ENCODE results near the gene IDH3A.

Gene IDH3A

DNA sequence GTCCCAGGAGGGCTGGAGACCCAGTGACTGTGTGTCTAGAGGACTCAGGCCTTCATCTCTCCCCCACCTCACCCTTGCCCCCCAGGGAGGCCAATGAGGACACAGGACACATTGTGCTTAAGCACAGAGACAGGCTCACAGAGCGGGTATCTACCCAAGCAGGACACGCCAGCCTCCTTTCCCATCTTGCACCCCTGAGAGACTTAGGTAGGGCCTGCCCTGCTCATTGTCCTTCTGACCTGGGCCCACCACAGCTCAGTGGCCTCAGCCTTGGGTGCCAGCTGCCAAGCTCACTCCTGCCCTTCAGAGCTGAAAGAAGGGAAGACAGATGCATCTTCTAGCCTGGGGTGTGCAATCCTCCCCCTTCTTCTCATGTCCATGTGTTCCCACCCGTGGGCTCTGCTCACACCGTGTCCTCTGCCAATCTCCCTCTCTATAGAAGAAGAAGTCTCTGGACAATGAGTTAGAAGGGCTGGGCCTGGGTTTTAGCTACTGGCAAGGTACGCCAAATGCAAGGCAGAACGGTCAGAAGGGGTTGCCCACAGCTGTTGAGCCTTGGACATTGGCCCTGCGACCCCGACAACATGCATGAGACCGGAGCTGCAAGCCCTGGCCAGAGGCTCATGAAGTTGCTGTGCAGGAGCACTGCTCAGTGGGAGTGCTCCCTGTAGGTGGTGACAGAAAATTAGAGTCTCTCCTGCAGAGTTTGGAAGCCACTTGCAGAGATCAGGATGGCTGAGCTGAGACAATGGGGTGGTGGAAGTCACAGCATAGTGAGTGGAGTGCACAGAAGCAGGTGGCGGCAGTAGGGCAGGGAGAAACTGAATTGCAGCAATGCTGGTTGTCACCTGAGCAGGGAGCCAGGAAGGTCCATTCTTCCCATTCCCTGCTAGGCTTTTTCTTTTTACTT, 52.4 kb downstream of the IDH3A start:
- H3K27me3 Mint-ChIP-seq, result peaks cover 12% of the 10 kb centered on the region
- no peak for ATAC-seq
- H3K4me3 Mint-ChIP-seq, result no peak overlapping the region
- H3K36me3 Mint-ChIP-seq, result no peaks in the 10 kb centered on the region
- no peak overlapping the region for H3K27ac Mint-ChIP-seq
- no peaks in the 10 kb centered on the region for H3K9me3 Mint-ChIP-seq
- H3K4me1 Mint-ChIP-seq, result no peaks in the 10 kb centered on the region

DNA sequence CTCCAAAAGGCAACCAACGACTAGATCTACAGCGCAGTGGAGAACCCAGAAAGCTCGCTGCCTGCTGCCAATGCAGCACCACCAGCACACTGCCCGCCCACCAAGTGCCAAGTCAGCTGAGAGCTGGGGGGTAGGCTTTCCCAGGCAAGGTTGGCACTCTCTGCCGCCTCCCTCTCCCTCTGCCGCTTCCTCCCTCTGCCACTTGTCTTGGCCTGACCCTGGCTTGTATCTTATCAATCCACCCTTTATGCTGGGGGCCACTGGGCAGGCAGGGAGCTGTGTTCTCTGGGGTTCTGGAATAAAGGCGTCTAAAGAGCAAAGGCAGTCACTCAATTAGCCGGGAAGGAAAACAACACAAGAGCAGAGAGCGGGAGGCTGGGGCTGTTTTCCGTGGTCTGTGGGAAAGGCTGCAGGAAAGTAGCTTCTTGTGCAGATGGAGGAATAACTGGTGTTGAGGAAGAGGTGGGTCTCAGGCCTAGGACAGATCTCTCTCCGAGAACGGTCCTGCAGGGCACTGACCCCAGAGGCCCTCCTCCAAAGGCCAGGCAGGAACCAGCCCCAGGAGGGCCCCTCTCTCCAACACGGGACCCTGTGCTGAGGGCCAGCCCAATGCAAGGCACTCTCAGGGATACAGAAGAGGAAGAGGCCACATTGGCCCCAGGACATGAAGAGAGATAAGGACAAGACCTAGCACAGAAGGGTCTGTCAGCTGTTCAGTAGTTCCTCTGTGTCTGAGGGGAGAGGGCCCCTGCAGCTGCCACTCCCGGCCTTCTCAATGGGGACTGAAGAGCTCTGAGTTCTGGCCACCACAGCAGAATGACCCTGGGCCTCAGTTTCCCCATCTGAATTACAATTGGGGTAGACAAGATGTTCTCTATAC, 54.4 kb downstream of the IDH3A start:
- peaks cover 12% of the 10 kb centered on the region for H3K27me3 Mint-ChIP-seq
- no peak overlapping the region for H3K4me3 Mint-ChIP-seq
- no peaks in the 10 kb centered on the region for H3K4me1 Mint-ChIP-seq
- H3K36me3 Mint-ChIP-seq, result no peaks in the 10 kb centered on the region
- ATAC-seq, result no peak
- no peak overlapping the region for H3K27ac Mint-ChIP-seq
- H3K9me3 Mint-ChIP-seq, result no peaks in the 10 kb centered on the region

DNA sequence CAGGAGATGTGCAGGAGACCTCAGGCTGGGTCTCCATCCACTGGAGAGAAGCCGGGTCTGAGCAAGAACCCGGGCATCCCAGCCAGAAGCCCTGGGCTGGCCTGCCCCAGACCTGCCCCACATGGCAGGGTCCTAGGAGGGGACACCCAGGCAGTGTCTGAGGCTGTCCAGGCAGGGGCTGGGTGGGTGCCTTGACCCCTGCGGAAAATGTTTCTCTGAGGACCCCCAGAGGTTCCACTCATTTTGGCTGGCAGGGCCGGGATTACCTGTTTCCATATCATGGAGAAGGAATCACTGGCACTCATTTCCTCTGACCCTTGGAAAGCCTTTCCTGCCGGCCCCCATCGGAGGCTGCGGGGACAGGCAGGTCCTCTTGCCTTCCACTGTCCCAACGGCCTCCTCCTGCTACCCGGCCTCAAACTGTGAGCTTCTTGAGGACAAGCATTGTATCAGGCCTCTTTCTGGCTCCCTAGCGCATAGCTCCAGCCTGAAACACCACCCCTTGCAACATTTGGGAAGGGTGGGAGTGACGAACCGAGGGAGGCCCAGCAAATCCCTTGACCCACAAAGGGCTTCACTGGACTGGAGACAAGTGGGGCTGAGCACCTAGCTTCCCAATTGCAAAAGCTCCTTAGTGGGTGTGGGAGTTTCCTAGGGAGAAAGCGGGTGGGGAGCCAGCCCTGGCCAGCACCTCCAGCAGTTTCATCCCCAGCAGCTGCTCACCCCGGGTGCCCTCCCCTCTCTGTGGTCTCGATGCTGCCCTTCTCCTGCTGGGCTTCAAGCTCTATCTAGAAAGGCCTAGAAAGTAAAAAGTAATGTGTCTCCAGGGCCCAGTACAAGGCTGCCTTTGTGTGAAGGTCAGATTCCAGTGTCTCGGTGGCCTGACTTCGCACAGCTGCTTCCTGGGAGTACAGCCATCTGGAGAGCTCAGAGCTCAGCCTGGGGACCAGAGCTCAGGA, 55.5 kb downstream of the IDH3A start:
- no peaks in the 10 kb centered on the region for H3K9me3 Mint-ChIP-seq
- no peaks in the 10 kb centered on the region for H3K4me1 Mint-ChIP-seq
- H3K4me3 Mint-ChIP-seq, result no peak overlapping the region
- H3K36me3 Mint-ChIP-seq, result no peaks in the 10 kb centered on the region
- no peak for ATAC-seq
- peaks cover 12% of the 10 kb centered on the region for H3K27me3 Mint-ChIP-seq
- H3K27ac Mint-ChIP-seq, result no peak overlapping the region

DNA sequence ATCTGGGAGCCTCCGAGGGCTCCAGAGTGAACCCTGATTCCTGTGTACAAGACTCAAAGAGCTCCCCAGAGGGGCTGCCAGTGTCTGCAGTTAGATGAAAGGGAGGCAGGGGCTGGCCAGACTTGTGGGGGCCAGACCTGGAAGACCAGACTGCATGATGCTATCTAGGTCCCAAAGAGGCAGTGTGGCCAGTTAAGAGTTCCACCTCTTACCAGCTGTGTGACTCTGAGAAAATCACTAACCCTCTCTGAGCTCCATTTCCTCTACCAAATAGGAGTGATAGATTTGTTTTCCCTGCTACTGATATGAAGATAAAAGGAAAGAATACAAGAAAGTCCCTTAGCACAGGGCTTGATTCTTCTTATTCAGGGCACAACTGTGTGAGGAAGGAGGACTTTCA, 56.2 kb downstream of the IDH3A start:
- no peak for ATAC-seq

DNA sequence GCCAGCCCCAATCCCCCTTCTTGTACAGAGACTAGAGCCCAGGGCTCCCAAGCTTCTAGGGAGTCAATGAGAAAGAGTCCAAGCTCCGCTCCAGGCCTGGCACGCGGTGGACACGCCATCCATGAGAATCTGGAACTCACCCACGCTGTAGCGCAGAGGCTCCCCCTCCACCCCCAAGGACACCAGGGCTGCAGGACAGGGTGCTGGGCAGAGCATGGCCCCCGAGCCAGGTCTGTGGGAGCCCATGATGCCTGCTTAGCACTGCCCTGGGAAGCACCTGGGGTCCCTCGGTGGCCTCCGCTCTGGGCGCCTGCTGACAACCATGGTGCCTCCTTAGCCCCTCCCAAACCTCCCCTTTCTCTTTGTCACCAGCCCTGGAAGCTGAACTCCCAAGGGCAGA, 56.7 kb downstream of the IDH3A start:
- Mint-ChIP-seq H3K27ac (no peak overlapping the region), H3K9me3 (no peaks in the 10 kb centered on the region), H3K4me3 (no peak overlapping the region), H3K36me3 (no peaks in the 10 kb centered on the region), H3K4me1 (no peaks in the 10 kb centered on the region), H3K27me3 (peaks cover 12% of the 10 kb centered on the region)
- no peak for ATAC-seq

More for the DNA sequence above, 56.2 kb downstream of the IDH3A start:
- Mint-ChIP-seq H3K4me1 (no peaks in the 10 kb centered on the region), H3K27ac (no peak overlapping the region), H3K27me3 (peaks cover 12% of the 10 kb centered on the region), H3K36me3 (no peaks in the 10 kb centered on the region), H3K4me3 (no peak overlapping the region), H3K9me3 (no peaks in the 10 kb centered on the region)

DNA sequence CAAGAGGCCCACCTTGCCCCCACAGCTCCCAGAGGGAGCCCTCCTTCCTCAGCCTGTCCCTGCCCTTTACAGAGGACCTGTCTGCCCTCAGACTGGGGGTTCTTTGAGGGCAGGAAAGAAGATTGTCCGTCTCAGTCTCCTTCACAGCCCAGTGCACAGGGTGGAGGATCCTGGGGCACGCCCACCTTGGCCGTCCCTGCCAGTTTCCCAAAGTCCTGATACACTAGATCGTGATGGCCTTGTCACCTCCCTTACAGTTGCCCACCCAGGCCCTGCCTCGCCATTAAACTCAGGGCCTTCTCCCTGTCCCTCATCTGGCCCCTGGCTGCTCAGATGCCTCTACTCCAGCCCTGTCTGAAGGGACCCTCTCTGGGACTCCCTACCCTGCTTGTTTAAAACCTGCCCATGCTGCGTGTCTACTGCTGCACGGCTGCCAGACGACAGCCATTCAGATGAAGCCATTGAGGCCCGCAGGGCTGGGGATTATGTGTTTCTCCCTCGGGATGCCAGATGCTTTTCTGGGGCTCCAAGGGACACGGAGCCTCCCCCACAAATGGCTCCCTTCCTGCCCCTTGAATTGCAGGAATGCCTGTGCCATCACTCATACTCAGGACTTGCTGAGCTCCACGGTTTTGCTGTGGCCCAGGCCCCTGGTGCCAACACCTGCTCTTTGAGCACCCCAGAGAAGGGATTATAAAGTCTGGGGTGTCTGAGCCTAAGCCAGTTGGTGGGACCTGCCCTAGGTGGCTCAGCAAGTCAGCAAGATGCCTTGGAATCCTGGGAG, 57.4 kb downstream of the IDH3A start:
- no peaks in the 10 kb centered on the region for H3K4me1 Mint-ChIP-seq
- no peak for ATAC-seq
- H3K27me3 Mint-ChIP-seq, result peaks cover 12% of the 10 kb centered on the region
- H3K9me3 Mint-ChIP-seq, result no peaks in the 10 kb centered on the region
- no peak overlapping the region for H3K27ac Mint-ChIP-seq
- no peaks in the 10 kb centered on the region for H3K36me3 Mint-ChIP-seq
- no peak overlapping the region for H3K4me3 Mint-ChIP-seq

DNA sequence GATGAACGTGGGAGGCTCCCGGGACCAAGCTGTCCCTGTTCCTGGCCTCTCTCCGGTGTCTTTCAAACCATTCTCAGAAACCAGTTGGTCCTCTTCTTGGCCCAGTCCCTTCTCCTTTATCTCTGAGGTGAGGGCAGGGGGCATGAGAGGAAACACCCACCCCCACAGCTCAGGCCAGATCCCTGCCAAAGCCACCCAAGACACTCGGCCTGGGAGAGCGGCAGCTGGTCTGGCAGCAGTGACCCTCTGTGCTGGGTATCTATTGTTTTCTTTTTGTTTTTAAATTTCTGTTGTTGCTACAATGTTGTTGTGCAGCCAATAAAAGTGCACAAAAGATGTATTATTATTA, 57.9 kb downstream of the IDH3A start:
- Mint-ChIP-seq H3K36me3 (no peaks in the 10 kb centered on the region), H3K9me3 (no peaks in the 10 kb centered on the region), H3K27me3 (peaks cover 18% of the 10 kb centered on the region), H3K4me1 (no peaks in the 10 kb centered on the region), H3K4me3 (no peak overlapping the region), H3K27ac (no peak overlapping the region)
- ATAC-seq, result no peak

DNA sequence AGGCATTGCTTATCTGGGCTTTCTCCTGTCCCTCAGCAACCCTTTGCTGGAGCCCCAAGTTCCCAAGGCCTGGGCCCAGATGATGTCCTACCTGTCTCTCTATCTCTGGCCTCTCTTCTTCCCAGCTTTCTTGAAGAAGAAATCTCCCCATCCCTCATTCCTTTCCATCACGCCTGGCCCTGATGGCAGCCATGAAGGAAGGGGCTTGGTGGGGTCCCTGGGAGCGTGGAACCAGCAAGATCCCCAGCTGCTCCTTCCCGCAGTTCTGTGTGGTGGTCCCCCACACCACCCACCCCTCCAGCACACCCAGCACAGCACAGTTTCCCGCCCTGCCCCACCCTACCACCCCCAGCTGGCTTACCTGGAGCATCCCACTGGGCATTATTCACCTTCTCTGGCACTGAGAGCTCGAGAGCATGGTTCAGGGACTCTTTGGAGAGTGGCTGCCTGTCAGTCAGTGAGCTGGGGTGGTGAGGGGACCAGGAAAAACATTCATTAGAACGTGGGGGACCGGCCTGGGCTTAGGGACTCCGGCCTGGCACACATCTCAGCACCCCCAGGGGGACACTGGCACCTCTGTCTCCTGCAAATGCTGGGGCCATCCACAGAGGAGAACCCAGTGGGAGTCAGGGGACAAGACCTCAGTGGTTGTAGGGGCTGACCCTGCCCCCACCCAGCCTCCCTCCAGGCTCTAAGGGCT, 58.6 kb downstream of the IDH3A start:
- Mint-ChIP-seq H3K9me3 (no peaks in the 10 kb centered on the region), H3K36me3 (no peaks in the 10 kb centered on the region), H3K4me1 (no peaks in the 10 kb centered on the region), H3K4me3 (no peak overlapping the region), H3K27me3 (peaks cover 25% of the 10 kb centered on the region), H3K27ac (no peak overlapping the region)
- ATAC-seq, result no peak

DNA sequence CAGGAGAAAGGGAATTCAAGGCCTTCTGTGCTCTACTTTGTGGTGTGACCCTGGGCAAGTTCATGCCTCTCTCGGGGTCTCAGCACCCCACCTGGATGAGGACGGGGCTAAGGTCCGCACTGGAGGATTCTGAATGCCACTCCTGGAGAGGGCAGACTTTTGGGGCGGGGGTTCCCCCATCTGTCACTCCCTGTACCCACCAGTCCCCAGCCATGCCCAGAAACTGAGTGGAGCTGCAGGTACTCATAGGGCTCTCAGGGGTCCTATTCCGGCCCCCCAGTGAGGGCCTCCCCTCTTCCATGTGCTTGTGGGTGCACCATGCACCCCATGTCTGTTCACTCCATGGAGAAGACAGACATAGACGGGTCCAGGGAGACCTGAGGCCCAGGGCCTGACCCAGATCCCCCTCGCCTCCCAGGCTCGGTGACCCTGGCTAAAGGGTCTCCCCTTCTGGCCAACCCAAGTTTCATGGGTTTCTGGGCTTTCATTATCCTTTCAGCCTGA, 59.2 kb downstream of the IDH3A start:
- Mint-ChIP-seq H3K36me3 (no peaks in the 10 kb centered on the region), H3K27ac (no peak overlapping the region), H3K27me3 (peaks cover 27% of the 10 kb centered on the region), H3K4me1 (no peaks in the 10 kb centered on the region), H3K9me3 (no peaks in the 10 kb centered on the region), H3K4me3 (no peak overlapping the region)
- no peak for ATAC-seq

DNA sequence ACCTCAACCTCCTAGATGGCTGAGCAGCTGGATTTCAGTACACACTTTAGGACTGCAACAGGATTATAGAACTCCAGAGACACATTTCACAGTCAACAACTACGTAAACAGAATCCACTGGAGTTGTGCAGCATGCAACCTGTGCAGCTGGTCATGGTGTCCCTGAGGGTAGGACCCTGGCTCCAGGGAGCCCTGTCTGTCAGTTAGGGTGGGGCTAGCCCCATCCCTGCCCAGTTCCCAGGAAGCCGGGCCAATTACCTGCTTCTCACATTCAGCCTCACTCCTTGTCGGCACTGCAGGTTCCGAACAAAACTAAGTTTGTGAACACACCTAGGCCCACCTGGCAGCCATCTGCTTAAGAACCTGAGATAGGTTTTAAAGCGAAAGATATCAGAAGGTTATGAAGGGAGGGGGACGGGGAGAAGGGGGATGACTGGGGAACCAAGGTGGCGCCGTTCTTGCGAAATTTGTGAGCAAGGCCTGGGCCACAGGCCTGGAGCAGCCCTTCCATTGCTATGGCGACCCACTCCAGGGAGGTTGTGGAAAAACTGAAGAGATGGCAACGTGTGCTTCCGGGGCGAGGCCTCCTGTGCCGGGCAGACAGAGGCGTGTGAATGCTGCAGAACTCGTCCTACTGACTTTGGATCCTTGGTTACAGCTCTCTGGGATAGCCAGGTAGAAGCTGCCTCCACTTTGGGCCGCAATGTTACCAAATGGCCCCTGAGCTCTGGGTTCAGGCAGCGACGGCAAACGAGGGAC, 59.9 kb downstream of the IDH3A start:
- ATAC-seq, result no peak
- H3K4me3 Mint-ChIP-seq, result no peak overlapping the region
- no peaks in the 10 kb centered on the region for H3K4me1 Mint-ChIP-seq
- H3K27ac Mint-ChIP-seq, result no peak overlapping the region
- no peaks in the 10 kb centered on the region for H3K36me3 Mint-ChIP-seq
- H3K9me3 Mint-ChIP-seq, result no peaks in the 10 kb centered on the region
- H3K27me3 Mint-ChIP-seq, result peaks cover 23% of the 10 kb centered on the region

DNA sequence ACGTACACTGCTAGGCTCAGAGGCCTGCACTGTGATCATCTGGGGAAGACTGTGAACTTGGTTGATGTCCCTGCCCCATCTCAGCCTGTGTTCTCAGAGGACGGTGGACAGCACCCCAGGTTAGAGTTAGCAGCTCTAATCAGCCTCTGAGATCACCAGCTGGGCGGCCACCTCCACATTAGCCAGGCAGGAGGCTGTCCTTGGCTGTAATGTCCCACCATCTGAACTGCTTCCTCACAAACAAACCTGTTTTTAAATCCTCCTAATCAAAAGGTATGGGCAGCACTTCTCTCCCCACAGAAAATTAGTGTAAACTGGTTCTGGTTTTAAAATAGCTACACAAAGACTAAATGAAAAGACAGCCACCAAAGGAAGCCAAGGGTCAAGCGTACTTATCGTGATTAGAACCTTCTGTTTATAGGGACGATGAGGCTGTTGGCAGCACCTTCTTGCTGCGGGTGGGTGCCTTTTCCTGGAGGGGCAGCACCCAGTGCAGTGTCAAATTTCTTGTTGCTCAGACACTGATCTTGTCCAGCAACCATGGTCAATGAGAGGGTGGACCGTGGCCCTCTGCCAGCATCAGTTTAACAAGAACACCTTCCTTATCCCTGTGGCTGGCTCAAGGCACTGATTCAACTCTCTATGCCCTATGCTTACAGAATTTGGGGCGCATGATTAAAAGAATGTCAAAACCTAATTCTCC, 60.6 kb downstream of the IDH3A start:
- no peak for ATAC-seq
- H3K4me3 Mint-ChIP-seq, result no peak overlapping the region
- peaks cover 26% of the 10 kb centered on the region for H3K27me3 Mint-ChIP-seq
- H3K27ac Mint-ChIP-seq, result no peak overlapping the region
- no peaks in the 10 kb centered on the region for H3K36me3 Mint-ChIP-seq
- H3K4me1 Mint-ChIP-seq, result no peaks in the 10 kb centered on the region
- H3K9me3 Mint-ChIP-seq, result no peaks in the 10 kb centered on the region

DNA sequence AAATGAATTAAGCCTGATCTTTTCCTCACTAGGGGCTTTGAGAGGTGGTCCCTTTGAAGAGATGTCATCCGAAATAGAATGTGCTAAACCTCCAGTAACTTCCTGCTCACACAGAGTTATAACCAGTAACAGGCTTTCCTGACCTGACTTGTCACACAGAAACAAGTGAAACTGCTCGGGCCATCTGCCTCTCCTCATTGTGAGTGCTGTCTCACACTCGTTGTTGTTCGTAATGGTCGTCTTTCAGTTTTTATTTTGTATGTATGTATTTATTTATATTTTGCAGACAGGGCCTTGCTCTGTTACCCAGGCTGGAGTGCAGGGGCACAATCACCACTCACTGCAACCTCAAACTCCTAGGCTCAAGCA, 61.2 kb downstream of the IDH3A start:
- Mint-ChIP-seq H3K27me3 (peaks cover 31% of the 10 kb centered on the region), H3K27ac (no peak overlapping the region), H3K4me1 (no peaks in the 10 kb centered on the region)

More for the DNA sequence above, 61.2 kb downstream of the IDH3A start:
- H3K9me3 Mint-ChIP-seq, result no peaks in the 10 kb centered on the region
- ATAC-seq, result no peak
- no peak overlapping the region for H3K4me3 Mint-ChIP-seq
- no peaks in the 10 kb centered on the region for H3K36me3 Mint-ChIP-seq
